Stimulated activated CD4-positive, alpha-beta T cell treated with anti-CD3 and anti-CD28 coated beads, TNF-alpha, amount 100 ng/mL, for 48 hours (primary cell): Measurements from ENCODE around the gene CCDC102A.

Experiments used
- DNase-seq, 3 donors: peaks; one replicate each; pipeline ENCODE4 v3.0.0-alpha.2; 2020; ENCODE audit warnings: low read depth in 3 of 3

CCDC102A gene

DNA sequence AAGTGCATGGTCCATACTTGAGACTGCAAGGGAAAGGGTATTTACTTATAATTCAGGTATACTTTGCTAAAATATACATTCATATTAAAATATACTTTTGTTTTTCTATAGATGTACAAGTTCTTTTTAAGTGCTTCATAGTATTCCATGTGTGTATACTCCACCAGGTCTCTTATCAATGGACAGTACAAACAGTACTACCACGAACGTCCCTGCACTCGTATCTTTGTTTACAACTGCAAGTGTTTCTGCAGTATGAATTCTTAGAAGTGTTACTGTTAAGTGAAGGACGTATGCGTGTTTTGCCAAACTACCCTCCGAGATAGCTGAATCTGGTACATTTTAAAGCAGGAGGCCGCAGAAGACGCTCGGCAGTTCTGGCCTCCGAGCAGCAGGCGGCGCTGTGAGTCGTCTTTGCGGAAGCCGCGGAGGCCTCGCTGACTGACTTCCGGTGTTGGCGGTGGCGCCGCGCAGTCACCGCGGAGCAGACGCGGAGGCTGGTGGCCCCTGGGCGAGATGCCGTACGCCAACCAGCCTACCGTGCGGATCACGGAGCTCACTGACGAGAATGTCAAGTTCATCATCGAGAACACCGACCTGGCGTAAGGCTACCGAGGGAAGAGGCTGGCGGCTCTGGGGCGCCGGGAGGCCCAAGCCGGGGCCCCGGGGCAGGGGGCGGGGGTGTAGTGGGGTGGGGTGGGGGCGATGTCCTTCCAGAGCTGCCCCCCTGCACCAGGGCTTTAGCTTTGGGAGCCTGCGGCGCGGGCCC, 74.0 kb downstream of the CCDC102A start, which contains the start of gene POLR2C:
Gene POLR2C (plus strand): TSS at position 471 of the 769 bp plus-strand sequence. CDS start 46 bp downstream, at position 517.
- peak; percentile 85 to 92 (median 88) for DNase-seq
